Stimulated activated CD8-positive, alpha-beta memory T cell treated with anti-CD3 and anti-CD28 coated beads, Interleukin-4, amount 100 ng/mL, for 1 hour (primary cell): Measurements from ENCODE around the gene ROR1.

ENCODE experiments used
- DNase-seq, 2 donors: peaks; one replicate each; pipeline ENCODE4 v3.0.0-alpha.2; 2020; ENCODE audit warnings: low read depth in 2 of 2, low spot score in 1 of 2

ROR1 gene

GRCh38 chr1:63880958-63881576, 107.2 kb downstream of the ROR1 start:
- DNase-seq = no peak

DNA sequence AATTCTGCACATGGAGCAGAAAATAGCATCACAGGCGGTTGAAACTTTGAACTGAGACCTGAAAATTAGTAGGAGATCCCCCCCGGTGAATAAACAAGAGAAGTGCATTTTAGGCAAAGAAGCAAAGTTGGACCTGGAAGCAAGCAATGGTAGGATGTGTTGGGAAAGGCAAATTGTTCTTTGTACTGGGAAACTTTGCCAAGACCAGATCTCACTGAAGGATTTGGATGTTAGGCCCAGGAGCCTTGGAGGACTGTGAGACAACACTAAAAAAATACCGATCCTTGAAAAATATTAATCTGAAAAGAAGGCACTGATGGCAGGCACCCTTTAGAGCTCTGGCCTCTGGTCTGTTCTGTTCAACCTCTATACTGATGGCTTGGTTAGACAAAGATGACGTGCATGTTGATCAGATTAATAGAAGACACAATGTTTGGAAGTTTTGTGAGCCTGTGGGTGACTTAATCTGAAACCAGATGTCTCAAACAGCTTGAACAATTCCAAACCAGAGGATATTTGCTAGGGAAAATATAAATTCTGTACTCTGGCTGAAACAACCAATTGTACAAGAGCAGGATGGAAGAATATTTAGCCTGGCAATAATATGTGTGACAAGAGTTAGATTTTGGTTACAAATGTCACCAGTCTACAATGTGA, 108.4 kb downstream of the ROR1 start:
- DNase-seq = no peak

GRCh38 chr1:63883494-63884235, 109.8 kb downstream of the ROR1 start:
- DNase-seq = no peak

- DNase-seq = no peak
These were observed 110.7 kb downstream of the ROR1 start for GRCh38 chr1:63884486-63884885.

DNA sequence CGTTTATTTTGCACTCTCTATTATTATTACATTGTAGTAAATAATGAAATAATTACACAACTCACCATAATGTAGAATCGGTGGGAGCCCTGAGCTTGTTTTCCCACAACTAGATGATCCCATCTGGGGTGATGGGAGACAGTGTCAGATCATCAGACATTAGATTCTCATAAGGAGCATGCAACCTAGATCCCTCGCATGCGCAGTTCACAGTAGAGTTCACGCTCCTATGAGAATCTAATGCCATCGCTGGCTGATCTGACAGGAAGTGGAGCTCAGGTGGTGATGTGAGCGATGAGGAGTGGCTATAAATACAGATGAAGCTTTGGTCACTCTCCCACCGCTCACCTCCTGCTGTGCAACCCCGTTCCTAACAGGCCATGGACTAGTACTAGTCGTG, 112.1 kb downstream of the ROR1 start:
- DNase-seq = no peak

DNA sequence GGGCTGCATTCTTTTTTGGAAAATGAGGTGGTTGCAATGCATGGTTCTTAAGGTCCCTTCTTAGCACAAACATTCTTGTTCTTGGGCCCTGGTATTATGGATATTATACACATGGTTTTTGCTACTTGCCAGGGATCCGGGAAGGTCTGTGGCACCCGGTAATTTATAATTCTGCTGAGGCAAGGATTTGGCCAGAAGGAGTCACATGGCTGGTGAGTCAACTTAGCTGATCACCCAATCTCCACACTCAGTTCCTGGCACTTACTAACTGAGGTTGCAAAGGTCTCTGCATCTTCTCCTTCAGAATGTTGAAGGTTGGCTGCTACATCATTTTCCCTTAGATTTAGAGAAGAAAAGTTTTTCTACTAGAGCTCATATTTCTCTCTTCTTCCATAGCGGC, 112.5 kb downstream of the ROR1 start:
- DNase-seq = no peak

- DNase-seq = no peak
These were observed 114.0 kb downstream of the ROR1 start for GRCh38 chr1:63887809-63888208.

DNA sequence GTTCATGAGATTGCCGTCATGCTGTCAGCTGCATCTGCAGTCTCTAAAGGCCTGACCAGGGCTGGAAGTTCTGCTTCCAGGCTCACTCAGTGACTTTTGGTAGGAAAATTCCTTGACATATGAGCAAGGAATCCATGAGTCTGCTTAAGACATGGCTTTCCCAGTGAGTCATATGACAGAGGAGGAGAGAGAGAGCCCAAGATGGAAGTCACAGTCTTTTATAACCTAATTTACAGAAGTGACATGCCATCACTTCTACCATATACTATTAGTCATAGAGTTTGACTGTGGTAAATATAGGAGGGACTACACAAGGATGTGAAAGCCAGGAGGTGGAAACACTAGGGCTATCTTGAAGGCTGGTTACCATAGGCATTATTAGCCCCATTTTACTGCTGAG, 115.2 kb downstream of the ROR1 start:
- no peak for DNase-seq

GRCh38 chr1:63890468-63890867, 116.7 kb downstream of the ROR1 start:
- no peak for DNase-seq

- DNase-seq = no peak
These were observed 117.4 kb downstream of the ROR1 start for GRCh38 chr1:63891060-63891690.

DNA sequence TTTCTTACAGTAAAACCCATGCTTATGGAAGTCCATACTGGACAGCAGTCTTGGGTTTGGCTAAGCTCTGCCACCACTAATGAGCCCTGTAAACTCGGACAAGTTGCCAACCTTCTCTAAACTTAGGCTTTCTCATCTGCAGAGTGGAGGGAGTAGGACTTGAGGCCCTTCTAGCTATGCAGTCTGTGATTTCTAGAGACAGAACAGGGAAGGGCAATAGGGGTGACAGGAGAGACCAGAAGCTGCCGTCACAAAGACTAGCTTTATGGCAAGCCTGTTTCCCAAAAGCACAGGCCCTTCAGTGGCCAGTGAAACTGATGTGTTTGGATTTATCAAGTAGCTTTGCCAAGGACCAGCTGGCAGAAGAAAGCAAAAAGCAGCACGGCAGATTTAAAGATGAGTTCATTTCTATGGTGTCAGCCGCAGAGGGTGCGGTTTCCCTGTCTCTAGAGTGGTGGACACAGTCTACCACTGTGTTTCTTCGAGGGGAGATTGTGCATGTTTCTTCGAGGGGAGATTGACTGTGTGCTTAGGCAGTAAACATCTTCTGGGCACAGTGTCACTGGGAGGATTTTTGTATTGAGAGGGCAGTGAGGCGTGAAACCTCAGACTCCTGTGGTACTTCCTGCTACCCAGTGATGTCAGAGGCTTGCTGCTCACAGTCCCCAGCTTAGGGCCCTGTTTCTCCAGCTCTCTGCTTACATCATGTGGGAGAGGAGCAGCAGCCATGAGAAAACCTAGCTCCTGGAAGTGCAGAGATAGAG, 119.0 kb downstream of the ROR1 start:
- DNase-seq = peak in 1 of 2 donors; percentile 4

DNA sequence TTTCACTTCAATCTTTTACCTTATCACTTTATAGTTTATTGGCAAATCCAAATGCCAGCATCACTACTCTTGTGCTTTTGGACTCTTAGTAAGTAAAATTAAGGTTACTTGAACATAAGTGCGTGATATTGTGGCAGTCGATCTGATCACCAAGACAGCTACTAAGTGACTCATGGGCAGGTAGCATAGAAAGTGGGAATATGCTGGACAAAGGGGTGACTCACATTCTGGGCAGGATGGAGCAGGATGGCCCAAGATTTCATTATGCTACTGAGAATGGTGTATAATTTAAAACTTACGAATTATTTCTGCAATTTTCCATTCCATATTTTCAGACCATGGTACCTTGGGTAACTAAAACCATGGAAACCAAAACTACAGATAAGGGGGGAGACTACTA, 120.2 kb downstream of the ROR1 start:
- DNase-seq = no peak

DNA sequence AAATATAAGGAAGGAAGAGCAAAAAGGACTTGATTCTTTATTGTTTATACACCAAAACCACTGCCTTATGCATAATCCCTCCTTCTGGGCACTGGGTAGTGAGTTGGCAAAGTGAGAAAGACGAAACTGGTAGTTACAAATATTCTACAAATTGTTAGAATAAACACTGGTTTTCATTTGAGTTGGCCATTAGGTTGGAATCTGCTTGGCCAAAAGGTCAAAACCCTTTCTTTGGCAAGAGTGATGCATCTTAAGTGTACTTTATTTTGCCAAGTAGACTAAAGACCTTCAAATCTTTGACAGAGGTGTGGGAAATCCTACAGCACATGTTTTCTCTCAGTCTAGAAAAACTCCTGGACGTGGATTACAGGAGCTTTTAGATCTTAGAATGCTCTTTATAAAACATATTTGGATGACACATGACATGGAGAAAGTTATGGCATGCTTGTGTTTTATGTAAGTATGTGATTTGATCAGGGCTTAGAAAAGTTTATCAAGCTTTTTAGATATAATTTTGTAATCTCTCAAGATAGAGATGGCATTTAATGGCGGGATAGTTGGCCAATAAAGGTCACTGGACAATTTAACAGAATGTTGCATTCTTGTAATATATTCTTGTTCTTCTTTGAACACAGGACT, 120.9 kb downstream of the ROR1 start:
- DNase-seq = no peak

GRCh38 chr1:63896755-63897154, 122.9 kb downstream of the ROR1 start:
- no peak for DNase-seq

- no peak for DNase-seq
These were observed 124.8 kb downstream of the ROR1 start for GRCh38 chr1:63898428-63899196.

DNA sequence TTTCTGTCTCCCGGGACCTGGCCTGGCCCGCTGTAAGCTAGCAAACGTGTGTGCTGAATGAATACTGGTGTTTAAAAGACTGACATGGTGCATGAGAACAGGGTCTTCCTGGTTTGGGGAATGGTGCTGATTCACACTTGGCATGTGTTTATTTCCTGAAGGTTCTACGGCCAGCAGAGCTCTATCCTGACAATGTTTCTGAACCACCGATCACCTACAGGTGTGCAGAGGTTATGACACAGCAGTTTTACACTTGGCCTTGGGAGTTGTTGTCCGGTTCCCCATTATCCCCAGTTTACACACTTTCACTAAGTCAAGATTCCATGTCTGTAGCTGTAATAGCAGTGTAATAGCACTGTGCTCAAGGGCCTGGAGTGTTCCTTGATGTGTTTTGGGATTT, 127.3 kb downstream of the ROR1 start:
- no peak for DNase-seq

GRCh38 chr1:63902844-63903589, 129.2 kb downstream of the ROR1 start:
- no peak for DNase-seq

DNA sequence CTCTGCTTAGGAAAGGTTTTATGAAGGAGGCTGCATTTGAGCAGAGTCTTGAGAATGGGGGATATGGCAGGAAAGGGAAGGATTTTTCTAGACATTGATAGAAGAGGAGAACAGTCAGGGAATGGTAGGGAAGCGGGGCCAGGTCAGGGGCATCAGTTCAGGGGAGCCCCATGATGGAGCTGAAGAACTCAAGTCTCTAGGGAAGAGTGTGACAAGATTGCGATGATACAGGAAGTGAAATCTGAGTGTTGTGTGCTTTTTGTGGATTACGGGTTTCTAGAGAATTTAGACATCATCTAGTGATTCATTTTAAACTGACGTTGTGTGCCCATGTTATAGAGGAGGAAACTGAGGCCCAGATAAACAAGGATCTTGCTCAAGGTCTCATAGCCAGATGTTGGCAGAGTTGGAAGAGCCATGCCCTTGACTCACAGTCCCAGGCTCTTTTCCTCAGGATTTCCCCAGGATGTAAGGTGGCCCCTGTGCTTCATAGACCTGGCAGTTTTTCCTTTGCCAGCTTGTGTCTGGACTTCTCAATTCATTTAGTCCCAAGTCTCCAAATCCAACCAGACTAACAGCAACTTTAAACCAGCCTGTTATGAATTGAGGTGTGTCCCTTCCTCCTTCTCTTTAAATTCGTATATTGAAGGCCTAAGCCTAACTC, 130.3 kb downstream of the ROR1 start:
- no peak for DNase-seq

DNA sequence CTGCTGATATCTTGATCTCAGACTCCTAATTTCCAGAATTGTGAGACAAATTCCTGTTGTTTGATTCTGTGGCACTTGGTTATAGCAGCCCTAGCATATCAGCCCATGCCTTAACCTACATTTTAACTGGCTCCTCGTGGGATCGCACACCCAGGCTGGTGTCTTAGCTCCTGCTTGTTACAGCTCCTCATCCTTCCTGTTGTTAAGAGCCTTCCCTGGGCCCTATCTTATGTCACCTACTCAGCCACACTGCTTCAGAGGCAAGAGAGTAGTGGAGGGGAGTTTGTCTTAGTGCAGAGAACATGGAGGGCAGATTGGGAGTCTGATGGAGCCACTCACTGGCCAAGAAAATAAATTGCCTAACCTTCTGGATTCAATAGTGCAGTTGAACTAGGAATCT, 131.0 kb downstream of the ROR1 start:
- DNase-seq = no peak
